SK-N-SH (cell line): ENCODE results near the gene CDH20. TPM values are rescaled to one million over a fixed set of nuclear protein-coding genes. Genes with fewer than 3 reads are reported as not detected.

Experiments used
- CTCF ChIA-PET: fragments of 300-600, 350-600 bp; formaldehyde crosslinking; extraction: SDS; loops from one replicate; lab custom pipeline; 2021; lab: Yijun Ruan, JAX
- POLR2A ChIA-PET: fragments of 350-600 bp; sonication (Branson Sonifier 250); formaldehyde crosslinking; extraction: SDS; loops from one replicate; lab custom pipeline; 2020; ENCODE audit warnings: antibody characterized with exemption, inconsistent platforms; lab: Yijun Ruan, JAX
- DNase-seq: peaks from one replicate; pipeline ENCODE4 v3.0.0; 2012
- H2AFZ ChIP-seq: fragments of 200-600 bp; sonication (generic); 2 replicates; pipeline ENCODE4 v1.8.1; 2016; ENCODE audit warnings: antibody characterized with exemption, mild to moderate bottlenecking, low read depth
- H3F3A ChIP-seq: fragments of 200-600 bp; sonication (generic); replicated peaks from 2 replicates; pipeline ENCODE3; 2016; ENCODE audit warnings: antibody characterized with exemption, mild to moderate bottlenecking; ENCODE audit not compliant: insufficient read depth
- H3K27ac ChIP-seq, 2 experiments: fragments of 200-500 bp in 1 of 2; fragments of 200-600 bp in 1 of 2; sonication (Bioruptor generic) in 1 of 2; sonication (generic), shearing (Covaris generic) in 1 of 2; 2 replicates each; pipeline versions ENCODE4 v1.5.1 to v1.6.1; 2014 to 2016; ENCODE audit warnings: low read depth in 2 of 2, inconsistent platforms in 1 of 2, low read length in 1 of 2, mild to moderate bottlenecking in 1 of 2, mixed read lengths in 1 of 2
- H3K27me3 ChIP-seq: fragments of 200-600 bp; sonication (generic), shearing (Covaris generic); 2 replicates; pipeline ENCODE4 v1.6.1; 2016; ENCODE audit warnings: mixed run types; ENCODE audit not compliant: insufficient read depth
- H3K36me3 ChIP-seq, 2 experiments: fragments of 200-500 bp in 1 of 2; fragments of 200-600 bp in 1 of 2; sonication (Bioruptor generic) in 1 of 2; sonication (generic) in 1 of 2; replicated peaks in 1 of 2; 2 replicates each; pipeline versions ENCODE3 to v1.5.1; 2014 to 2016; ENCODE audit warnings: low read length in 1 of 2, mild to moderate bottlenecking in 1 of 2; ENCODE audit not compliant: insufficient read depth in 2 of 2, control insufficient read depth in 1 of 2
- H3K4me1 ChIP-seq, 2 experiments: fragments of 200-500 bp in 1 of 2; fragments of 200-600 bp in 1 of 2; sonication (Bioruptor generic) in 1 of 2; sonication (generic), shearing (Covaris generic) in 1 of 2; 2 replicates each; pipeline versions ENCODE4 v1.5.1 to v1.6.1; 2014 to 2016; ENCODE audit warnings: low read depth in 1 of 2, low read length in 1 of 2, mixed run types in 1 of 2; ENCODE audit not compliant: insufficient read depth in 2 of 2, control insufficient read depth in 1 of 2
- H3K4me2 ChIP-seq: fragments of 200-600 bp; sonication (generic), shearing (Covaris generic); 2 replicates; pipeline ENCODE4 v1.6.1; 2017; ENCODE audit warnings: mixed run types
- H3K4me3 ChIP-seq, 2 experiments: fragments of 200-500 bp in 1 of 2; fragments of 200-600 bp in 1 of 2; sonication (Bioruptor generic) in 1 of 2; sonication (generic), shearing (Covaris generic) in 1 of 2; 2 replicates each; pipeline versions ENCODE4 v1.5.1 to v1.8.1; 2014 to 2016; ENCODE audit warnings: low read depth in 2 of 2, inconsistent platforms in 1 of 2, low read length in 1 of 2, mild to moderate bottlenecking in 1 of 2, mixed read lengths in 1 of 2, moderate library complexity in 1 of 2
- H3K79me2 ChIP-seq: fragments of 200-600 bp; sonication (generic); 2 replicates; pipeline ENCODE4 v1.8.1; 2017; ENCODE audit warnings: mild to moderate bottlenecking; ENCODE audit not compliant: insufficient read depth
- H3K9ac ChIP-seq: fragments of 200-600 bp; sonication (generic); 2 replicates; pipeline ENCODE4 v1.6.1; 2017; ENCODE audit warnings: mixed run types
- H3K9me2 ChIP-seq: fragments of 200-600 bp; sonication (generic); 2 replicates; pipeline ENCODE4 v1.6.1; 2017; ENCODE audit warnings: mixed run types
- H3K9me3 ChIP-seq: fragments of 200-600 bp; sonication (generic); 2 replicates; pipeline ENCODE4 v1.6.1; 2017; ENCODE audit warnings: mixed run types, mild to moderate bottlenecking, moderate library complexity
- H4K20me1 ChIP-seq: fragments of 200-600 bp; sonication (generic); 2 replicates; pipeline ENCODE4 v1.6.1; 2017; ENCODE audit warnings: mild to moderate bottlenecking, mixed run types; ENCODE audit not compliant: insufficient read depth
- ELF1 ChIP-seq: IDR thresholded peaks from 2 replicates; pipeline ENCODE4 v1.4.0; 2012
- EZH2phosphoT487 ChIP-seq: fragments of 200-600 bp; sonication (generic); IDR thresholded peaks from 2 replicates; pipeline ENCODE4 v1.6.1; 2017; ENCODE audit warnings: low read depth, mixed run types, mild to moderate bottlenecking, antibody characterized with exemption, moderate library complexity, borderline replicate concordance
- FOXJ3 ChIP-seq: sonication (generic); formaldehyde crosslinking; IDR thresholded peaks from 2 replicates; pipeline ENCODE4 v1.5.1; 2020; ENCODE audit warnings: mild to moderate bottlenecking, missing genetic modification reagents
- RAD21 ChIP-seq: IDR thresholded peaks from 2 replicates; pipeline ENCODE4 v1.6.1; 2012; ENCODE audit warnings: mild to moderate bottlenecking, low read length
- RXRA ChIP-seq: IDR thresholded peaks from 2 replicates; pipeline ENCODE4 v1.4.0; 2012; ENCODE audit warnings: low read depth, mild to moderate bottlenecking, borderline replicate concordance
- SMC3 ChIP-seq: IDR thresholded peaks from 2 replicates; pipeline ENCODE4 v1.6.1; 2012; ENCODE audit warnings: low read depth, low read length, improper control_type of control experiment
- TCF12 ChIP-seq: IDR thresholded peaks from 2 replicates; pipeline ENCODE4 v1.4.0; 2012
- YY1 ChIP-seq: IDR thresholded peaks from 2 replicates; pipeline ENCODE4 v1.4.0; 2012; ENCODE audit warnings: low read depth, mild to moderate bottlenecking
- WGBS: methylation state at CpG from one replicate; pipeline ENCODE4 v1.1.6; 2017; ENCODE audit warnings: low lambda C conversion rate; 5-methylcytosine and 5-hydroxymethylcytosine counted together
- polyA plus RNA-seq, 3 experiments: library from polyadenylated mRNA; depleted of rRNA; stranded (reverse); fragments of >200 nt; gene quantifications; 2 replicates each; pipeline ENCODE4 v1.2.3, GENCODE V29; 2012
- TF ChIP-seq, protein P1 (sequence below): IDR thresholded peaks from 2 replicates; pipeline ENCODE4 v1.4.0; 2012; ENCODE audit warnings: low read depth, borderline replicate concordance
- TF ChIP-seq, protein P2 (sequence below): IDR thresholded peaks from 2 replicates; pipeline ENCODE4; 2012
- TF ChIP-seq, protein P3 (sequence below): IDR thresholded peaks from 2 replicates; pipeline ENCODE4 v1.4.0; 2012; ENCODE audit warnings: low read depth, borderline replicate concordance

The CDH20 gene
- polyA plus RNA-seq, 1 of the 3 experiments (the other 2 are of a cell fraction), result 1.1 TPM

DNA sequence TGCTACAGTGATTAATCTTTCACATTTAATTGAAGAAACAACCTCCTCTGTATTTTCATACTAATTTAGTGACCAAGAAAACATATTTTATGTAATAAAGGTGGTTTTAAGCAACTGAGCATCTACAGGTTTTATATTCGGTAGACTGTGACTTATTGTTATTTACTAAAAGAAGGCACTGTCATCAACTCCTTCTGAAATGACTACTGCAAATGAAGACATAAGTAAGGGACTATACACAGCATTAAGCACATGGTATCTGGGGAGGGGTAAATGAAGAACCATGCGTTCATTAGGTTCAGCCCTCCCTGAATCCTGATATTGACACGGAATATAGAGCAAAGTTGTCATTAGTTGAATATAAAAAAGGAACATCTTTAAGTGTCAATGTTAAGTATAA lies 4.3 kb downstream of the CDH20 start:
- Histone ChIP-seq H2AFZ (no peak overlapping the region), H3K4me2 (no peak overlapping the region), H3K27me3 (no peaks in the 10 kb centered on the region; the same call in 1 of the 2 replicates), H4K20me1 (no peaks in the 10 kb centered on the region), H3K36me3 (no peaks in the 10 kb centered on the region), H3K9me3 (no peaks in the 10 kb centered on the region), H3K9me2 (no peaks in the 10 kb centered on the region), H3F3A (no peaks in the 10 kb centered on the region), H3K9ac (no peak overlapping the region)
- POLR2A ChIA-PET, result no interaction called here
- TF ChIP-seq, protein P1, sequence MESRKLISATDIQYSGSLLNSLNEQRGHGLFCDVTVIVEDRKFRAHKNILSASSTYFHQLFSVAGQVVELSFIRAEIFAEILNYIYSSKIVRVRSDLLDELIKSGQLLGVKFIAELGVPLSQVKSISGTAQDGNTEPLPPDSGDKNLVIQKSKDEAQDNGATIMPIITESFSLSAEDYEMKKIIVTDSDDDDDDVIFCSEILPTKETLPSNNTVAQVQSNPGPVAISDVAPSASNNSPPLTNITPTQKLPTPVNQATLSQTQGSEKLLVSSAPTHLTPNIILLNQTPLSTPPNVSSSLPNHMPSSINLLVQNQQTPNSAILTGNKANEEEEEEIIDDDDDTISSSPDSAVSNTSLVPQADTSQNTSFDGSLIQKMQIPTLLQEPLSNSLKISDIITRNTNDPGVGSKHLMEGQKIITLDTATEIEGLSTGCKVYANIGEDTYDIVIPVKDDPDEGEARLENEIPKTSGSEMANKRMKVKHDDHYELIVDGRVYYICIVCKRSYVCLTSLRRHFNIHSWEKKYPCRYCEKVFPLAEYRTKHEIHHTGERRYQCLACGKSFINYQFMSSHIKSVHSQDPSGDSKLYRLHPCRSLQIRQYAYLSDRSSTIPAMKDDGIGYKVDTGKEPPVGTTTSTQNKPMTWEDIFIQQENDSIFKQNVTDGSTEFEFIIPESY, result no peak
- TF ChIP-seq, protein P2, sequence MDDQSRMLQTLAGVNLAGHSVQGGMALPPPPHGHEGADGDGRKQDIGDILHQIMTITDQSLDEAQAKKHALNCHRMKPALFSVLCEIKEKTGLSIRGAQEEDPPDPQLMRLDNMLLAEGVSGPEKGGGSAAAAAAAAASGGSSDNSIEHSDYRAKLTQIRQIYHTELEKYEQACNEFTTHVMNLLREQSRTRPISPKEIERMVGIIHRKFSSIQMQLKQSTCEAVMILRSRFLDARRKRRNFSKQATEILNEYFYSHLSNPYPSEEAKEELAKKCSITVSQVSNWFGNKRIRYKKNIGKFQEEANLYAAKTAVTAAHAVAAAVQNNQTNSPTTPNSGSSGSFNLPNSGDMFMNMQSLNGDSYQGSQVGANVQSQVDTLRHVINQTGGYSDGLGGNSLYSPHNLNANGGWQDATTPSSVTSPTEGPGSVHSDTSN, result no peak
- TF ChIP-seq ELF1, result no peak
- no peak for TF ChIP-seq TCF12
- no peak for TF ChIP-seq RAD21
- no peak for TF ChIP-seq SMC3
- TF ChIP-seq, protein P3, sequence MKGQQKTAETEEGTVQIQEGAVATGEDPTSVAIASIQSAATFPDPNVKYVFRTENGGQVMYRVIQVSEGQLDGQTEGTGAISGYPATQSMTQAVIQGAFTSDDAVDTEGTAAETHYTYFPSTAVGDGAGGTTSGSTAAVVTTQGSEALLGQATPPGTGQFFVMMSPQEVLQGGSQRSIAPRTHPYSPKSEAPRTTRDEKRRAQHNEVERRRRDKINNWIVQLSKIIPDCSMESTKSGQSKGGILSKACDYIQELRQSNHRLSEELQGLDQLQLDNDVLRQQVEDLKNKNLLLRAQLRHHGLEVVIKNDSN, result no peak
- TF ChIP-seq, all 33 proteins: peak for 0
- Histone ChIP-seq H3K79me2 (no peaks in the 10 kb centered on the region), H3K4me3 (no peak overlapping the region), H3K27ac (no peak overlapping the region), H3K4me1 (peaks cover 0 to 8% of the 10 kb centered on the region in 2 experiments; a peak in 1 of 4 replicates)
- DNase-seq, result no peak
- CTCF ChIA-PET, result no interaction called here
- WGBS, result 75% methylated on average over 3 of the region's 3 CpGs

DNA sequence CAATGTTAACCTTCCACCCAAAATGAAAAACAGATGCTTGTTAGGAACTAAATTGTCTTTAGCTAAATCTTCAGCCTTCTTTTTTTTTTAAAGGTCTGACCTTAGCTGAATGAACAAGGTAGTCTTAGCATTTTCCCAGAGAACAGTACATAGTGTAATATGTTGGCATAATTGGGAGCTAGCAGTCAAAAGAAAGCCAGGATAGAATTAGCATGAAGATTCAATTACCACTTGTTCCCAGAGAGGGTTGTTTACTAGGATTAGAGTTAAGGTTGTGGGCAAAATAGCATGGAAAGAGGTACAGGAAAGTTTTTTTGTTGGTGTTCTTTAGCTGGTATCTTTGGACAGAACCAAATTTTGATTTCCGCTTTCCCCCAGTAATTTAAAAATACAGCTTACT lies 6.9 kb downstream of the CDH20 start:
- H3F3A ChIP-seq, result no peaks in the 10 kb centered on the region
- TF ChIP-seq FOXJ3 (CRISPR knock-in tag), result no peak
- no peak for TF ChIP-seq RXRA
- no peak for TF ChIP-seq EZH2phosphoT487
- TF ChIP-seq YY1, result no peak
- TF ChIP-seq, all 33 proteins: peak for 0
- Histone ChIP-seq H3K9me2 (no peaks in the 10 kb centered on the region), H3K4me3 (no peak overlapping the region), H3K4me2 (no peak overlapping the region), H4K20me1 (no peaks in the 10 kb centered on the region), H3K9ac (no peak overlapping the region), H3K9me3 (no peaks in the 10 kb centered on the region), H3K4me1 (no peaks in the 10 kb centered on the region; a peak in 1 of 4 replicates), H3K36me3 (no peaks in the 10 kb centered on the region), H3K79me2 (no peaks in the 10 kb centered on the region), H3K27me3 (no peaks in the 10 kb centered on the region), H2AFZ (no peak overlapping the region), H3K27ac (no peak overlapping the region)
- 0% methylated on average over 1 of the region's 1 CpG for WGBS
- ChIA-PET POLR2A (no interaction called here), CTCF (no interaction called here)
- DNase-seq, result no peak
